ENCODE data around the gene GMIP. TPM values are rescaled to one million over a fixed set of nuclear protein-coding genes. Genes with fewer than 3 reads are reported as not detected.

The GMIP gene
- total RNA-seq, 1 donor from 2014 or later = 4.2 TPM

- DNase-seq (no peak), ATAC-seq (no peak)
- intact Hi-C loops (cut with micrococcal nuclease) = no loop called here
Measured at GRCh38 chr19:19587771-19588170, 55.7 kb downstream of the GMIP start.

GRCh38 chr19:19584356-19584755, 59.1 kb downstream of the GMIP start:
- intact Hi-C loops (cut with micrococcal nuclease) = no loop called here
- no peak for ATAC-seq

GRCh38 chr19:19582471-19582870, 61.0 kb downstream of the GMIP start:
- ATAC-seq (no peak), DNase-seq (no peak)
- intact Hi-C loops (cut with micrococcal nuclease) = no loop called here

More at GRCh38 chr19:19584356-19584755, 59.1 kb downstream of the GMIP start:
- no peak for DNase-seq

- DNase-seq (no peak), ATAC-seq (no peak)
- intact Hi-C loops (cut with micrococcal nuclease) = no loop called here
Measured at GRCh38 chr19:19581391-19581790, 62.1 kb downstream of the GMIP start.

- no peak for DNase-seq
- ATAC-seq = no peak
- intact Hi-C loops (cut with micrococcal nuclease) = no loop called here
Measured at GRCh38 chr19:19580418-19580817, 63.0 kb downstream of the GMIP start.

GRCh38 chr19:19579533-19580361, 63.7 kb downstream of the GMIP start:
- DNase-seq = no peak
- intact Hi-C loops (cut with micrococcal nuclease) = no loop called here
- ATAC-seq = no peak

Other genes with a start within 250 kb of the GMIP start
- gene GATAD2A, start 238.0 kb downstream of the GMIP start, total RNA-seq = 29.7 TPM
- 0.67 TPM for gene TSSK6, start 128.1 kb downstream of the GMIP start, total RNA-seq
- 1,297 TPM for gene NDUFA13, start 127.4 kb downstream of the GMIP start, total RNA-seq
- gene YJEFN3, start 114.7 kb downstream of the GMIP start, total RNA-seq = 9.4 TPM
- 0.50 TPM for gene CILP2, start 105.4 kb downstream of the GMIP start, total RNA-seq
- gene PBX4, start 25.0 kb downstream of the GMIP start, total RNA-seq = 0.42 TPM
- gene LPAR2, start 15.4 kb downstream of the GMIP start, total RNA-seq = 1.6 TPM
- 21.6 TPM for gene ATP13A1, start 20.0 kb upstream of the GMIP start, total RNA-seq
- 3.7 TPM for gene ZNF101, start 25.2 kb upstream of the GMIP start, total RNA-seq
- gene ZNF14, start 89.5 kb upstream of the GMIP start, total RNA-seq = 3.6 TPM
- 9.7 TPM for gene ZNF506, start 178.1 kb upstream of the GMIP start, total RNA-seq
- gene ZNF253, start 222.2 kb upstream of the GMIP start, total RNA-seq = 9.6 TPM

Data from left ventricle myocardium superior (tissue), 1 donor.